CD14-positive monocyte (primary cell): ENCODE measurements around the gene SMYD3. TPM values are rescaled to one million over a fixed set of nuclear protein-coding genes. Genes with fewer than 3 reads are reported as not detected.

Experiments
- DNase-seq, 3 donors: peaks; one replicate each; pipeline ENCODE4 v3.0.0-alpha.2; 2011 to 2022
- H2AFZ ChIP-seq: 2 replicates; pipeline ENCODE4 v1.6.0; 2012; ENCODE audit warnings: mild to moderate bottlenecking, low read depth, low read length, inconsistent platforms; ENCODE audit not compliant: insufficient read depth, poor library complexity, severe bottlenecking
- H3K27ac ChIP-seq, 2 donors: 1 replicate in 1 of 2; 2 replicates in 1 of 2; pipeline ENCODE4 v1.5.1; 2012 to 2013; ENCODE audit warnings: low read length in 2 of 2, control low read depth in 1 of 2, inconsistent platforms in 1 of 2, low read depth in 1 of 2, mild to moderate bottlenecking in 1 of 2
- H3K27me3 ChIP-seq, 2 donors: one replicate each; pipeline versions ENCODE4 v1.6.0 to v1.6.1; 2011 to 2013; ENCODE audit warnings: low read length in 2 of 2; ENCODE audit not compliant: control insufficient read depth in 2 of 2, insufficient read depth in 2 of 2
- H3K36me3 ChIP-seq, 2 donors: replicated peaks in 1 of 2; 1 replicate in 1 of 2; 2 replicates in 1 of 2; pipeline versions ENCODE4 v1.5.1 to v1.6.1; 2012 to 2013; ENCODE audit warnings: low read length in 2 of 2, control low read depth in 1 of 2, inconsistent platforms in 1 of 2, mild to moderate bottlenecking in 1 of 2; ENCODE audit not compliant: insufficient read depth in 2 of 2, control insufficient read depth in 1 of 2
- H3K4me1 ChIP-seq, 2 donors: 1 replicate in 1 of 2; 2 replicates in 1 of 2; pipeline versions ENCODE4 v1.5.1 to v1.6.1; 2012 to 2013; ENCODE audit warnings: low read length in 2 of 2, control low read depth in 1 of 2, inconsistent platforms in 1 of 2, mild to moderate bottlenecking in 1 of 2, moderate library complexity in 1 of 2; ENCODE audit not compliant: insufficient read depth in 2 of 2, control insufficient read depth in 1 of 2
- H3K4me2 ChIP-seq: replicated peaks from 2 replicates; pipeline ENCODE3; 2012; ENCODE audit warnings: low read length, moderate library complexity, mild to moderate bottlenecking; ENCODE audit not compliant: poor library complexity, severe bottlenecking; ENCODE audit errors: extremely low read depth
- H3K4me3 ChIP-seq, 3 experiments: fragments of 200-600 bp in 1 of 3; sonication (generic) in 1 of 3; replicated peaks in 1 of 3; 1 replicate in 2 of 3; 2 replicates in 1 of 3; pipeline ENCODE4 v1.5.1; 2011 to 2013; ENCODE audit warnings: low read length in 3 of 3, mild to moderate bottlenecking in 3 of 3, control low read depth in 2 of 3, low read depth in 2 of 3, inconsistent platforms in 1 of 3, moderate library complexity in 1 of 3
- H3K79me2 ChIP-seq: 2 replicates; pipeline ENCODE4 v1.6.0; 2012; ENCODE audit warnings: mild to moderate bottlenecking, control low read depth, inconsistent platforms, low read length, moderate library complexity; ENCODE audit not compliant: insufficient read depth
- H3K9ac ChIP-seq: 2 replicates; pipeline ENCODE4 v1.6.0; 2017; ENCODE audit warnings: low read length, mild to moderate bottlenecking; ENCODE audit not compliant: insufficient read depth, poor library complexity, severe bottlenecking
- H3K9me3 ChIP-seq, 2 donors: replicated peaks in 1 of 2; 1 replicate in 1 of 2; 2 replicates in 1 of 2; pipeline versions ENCODE4 v1.5.1 to v1.6.1; 2012 to 2013; ENCODE audit warnings: low read length in 2 of 2, control low read depth in 1 of 2; ENCODE audit not compliant: control insufficient read depth in 1 of 2, insufficient read depth in 1 of 2
- H4K20me1 ChIP-seq: 2 replicates; pipeline ENCODE4 v1.6.0; 2012; ENCODE audit warnings: mild to moderate bottlenecking, low read length, control low read depth, moderate library complexity; ENCODE audit not compliant: insufficient read depth
- H3K27ac Mint-ChIP-seq, 7 donors: one replicate each; pipeline ENCODE4 v1.8.0; 2020; ENCODE audit warnings: mild to moderate bottlenecking in 7 of 7, mixed read lengths in 7 of 7, moderate library complexity in 6 of 7, inconsistent platforms in 2 of 7
- H3K27me3 Mint-ChIP-seq, 3 donors: one replicate each; pipeline ENCODE4 v1.8.0; 2021 to 2022; ENCODE audit warnings: low read depth in 3 of 3, mild to moderate bottlenecking in 3 of 3, mixed read lengths in 3 of 3, moderate library complexity in 3 of 3, inconsistent platforms in 1 of 3
- H3K36me3 Mint-ChIP-seq, 2 donors: one replicate each; pipeline ENCODE4 v1.8.0; 2020; ENCODE audit warnings: mixed read lengths in 2 of 2, inconsistent platforms in 1 of 2, mild to moderate bottlenecking in 1 of 2
- H3K4me1 Mint-ChIP-seq: one replicate; pipeline ENCODE4 v1.8.0; 2020; ENCODE audit warnings: mild to moderate bottlenecking, mixed read lengths
- H3K4me3 Mint-ChIP-seq, 2 donors: one replicate each; pipeline ENCODE4 v1.8.0; 2020; ENCODE audit warnings: mild to moderate bottlenecking in 2 of 2, mixed read lengths in 2 of 2, moderate library complexity in 1 of 2
- H3K9me3 Mint-ChIP-seq, 7 donors: one replicate each; pipeline ENCODE4 v1.8.0; 2020 to 2022; ENCODE audit warnings: mixed read lengths in 7 of 7, mild to moderate bottlenecking in 6 of 7, moderate library complexity in 6 of 7, inconsistent platforms in 2 of 7
- CTCF ChIP-seq: fragments of 200-600 bp; IDR thresholded peaks from one replicate; pipeline ENCODE4 v1.8.0; 2022; ENCODE audit warnings: antibody characterized with exemption, mild to moderate bottlenecking
- WGBS: methylation state at CpG from one replicate; pipeline ENCODE4 v1.1.5; 2013; ENCODE audit warnings: missing lambda C conversion rate; ENCODE audit not compliant: insufficient coverage; 5-methylcytosine and 5-hydroxymethylcytosine counted together
- intact Hi-C, 2 donors: fragments of 100-400 bp; cut with micrococcal nuclease; formaldehyde crosslinking; loops; one replicate each; pipeline versions ENCODE4 v1.15.0 to v1.15.1; 2023
- polyA plus RNA-seq, 3 donors: library from polyadenylated mRNA; depleted of rRNA in 1 of 3; unstranded in 2 of 3; stranded (reverse) in 1 of 3; fragments of 300-500 nt in 2 of 3; fragments of >200 nt in 1 of 3; fragmentation: Illumina TruSeq in 2 of 3; gene quantifications; 1 replicate in 2 of 3; 2 replicates in 1 of 3; pipeline ENCODE4 v1.2.3, GENCODE V29; 2012 to 2021

SMYD3 gene
- polyA plus RNA-seq, 3 donors = 2.7 to 8.4 (median 4.0) TPM

- Mint-ChIP-seq H3K9me3 (peaks cover 0 to 24% (median 6%) of the 10 kb centered on the region in 7 donors), H3K27me3 (no peaks in the 10 kb centered on the region), H3K27ac (no peak overlapping the region), H3K4me3 (no peak overlapping the region), H3K4me1 (no peaks in the 10 kb centered on the region), H3K36me3 (no peaks in the 10 kb centered on the region)
- Histone ChIP-seq H3K9ac (no peak overlapping the region), H3K9me3 (no peaks in the 10 kb centered on the region), H3K4me2 (no peak overlapping the region), H3K36me3 (no peaks in the 10 kb centered on the region), H4K20me1 (no peaks in the 10 kb centered on the region), H3K4me3 (no peak overlapping the region), H3K4me1 (no peaks in the 10 kb centered on the region), H3K27me3 (no peaks in the 10 kb centered on the region), H3K27ac (no peak overlapping the region), H2AFZ (no peak overlapping the region), H3K79me2 (no peaks in the 10 kb centered on the region)
- 97% methylated on average over 6 of the region's 8 CpGs for WGBS
- no peak for DNase-seq
- intact Hi-C loops = no loop called here
- no peak for TF ChIP-seq CTCF
Observed at GRCh38 chr1:246355411-246356230, 151.5 kb downstream of the SMYD3 start.

- Mint-ChIP-seq H3K9me3 (peaks cover 0 to 3% (median 0%) of the 10 kb centered on the region in 7 donors), H3K4me1 (no peaks in the 10 kb centered on the region), H3K27me3 (no peaks in the 10 kb centered on the region), H3K4me3 (no peak overlapping the region), H3K36me3 (no peaks in the 10 kb centered on the region), H3K27ac (no peak overlapping the region)
- Histone ChIP-seq H3K9ac (no peak overlapping the region), H3K27ac (no peak overlapping the region), H3K27me3 (no peaks in the 10 kb centered on the region), H3K4me3 (no peak overlapping the region), H3K4me1 (no peaks in the 10 kb centered on the region), H3K4me2 (no peak overlapping the region), H3K9me3 (no peaks in the 10 kb centered on the region), H2AFZ (no peak overlapping the region), H3K79me2 (no peaks in the 10 kb centered on the region), H3K36me3 (no peaks in the 10 kb centered on the region), H4K20me1 (no peaks in the 10 kb centered on the region)
- intact Hi-C loops = no loop called here
- no peak for DNase-seq
- no CpG with 5 or more reads among the region's 5 CpGs for WGBS
- TF ChIP-seq CTCF = no peak
Observed at GRCh38 chr1:246351721-246352120, 155.4 kb downstream of the SMYD3 start.
